Activated gamma-delta T cell treated with Interleukin-2 at 50 U/mL for 16 hours (primary cell): ENCODE data around the gene RCSD1.

Experiments used
- DNase-seq: peaks from one replicate; pipeline ENCODE4 v3.0.0-alpha.2; 2020

RCSD1 gene

DNA sequence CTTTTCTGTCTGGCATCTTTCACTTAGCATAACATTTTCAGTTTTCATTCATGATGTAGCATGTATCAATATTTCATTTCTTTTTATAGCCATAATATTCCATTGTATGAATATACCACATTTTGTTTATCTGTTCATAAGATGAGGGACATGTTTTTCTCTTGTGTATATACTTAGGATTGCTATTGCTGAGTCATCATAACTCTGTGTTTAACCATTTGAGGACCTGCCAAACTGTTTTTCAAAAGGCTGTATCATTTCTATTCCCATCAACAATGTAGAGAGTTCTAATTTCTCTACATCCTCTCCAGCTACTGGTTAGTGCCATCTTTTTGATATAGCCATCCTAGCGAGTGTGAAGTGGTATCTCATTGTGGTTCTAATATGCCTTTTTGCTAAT, 118.0 kb downstream of the RCSD1 start:
- DNase-seq, result no peak

DNA sequence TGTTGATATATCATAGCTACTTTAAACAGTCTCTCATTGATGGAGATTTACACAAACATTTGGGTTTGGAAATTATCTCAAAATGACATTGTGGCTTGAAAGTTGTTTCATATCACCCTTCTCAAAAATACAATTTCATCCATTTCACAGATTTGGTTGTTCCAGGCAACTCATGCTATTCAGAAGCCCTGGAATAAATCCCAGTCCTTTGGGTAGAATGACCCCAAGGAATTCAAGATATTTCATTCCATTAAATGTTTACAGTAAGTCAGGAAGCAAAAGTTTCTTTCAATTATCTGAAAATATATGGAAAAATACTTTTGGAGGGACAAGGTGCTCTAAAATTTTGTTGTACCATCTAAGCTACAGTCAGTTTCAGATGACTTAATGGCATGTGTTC, 118.9 kb downstream of the RCSD1 start:
- no peak for DNase-seq

DNA sequence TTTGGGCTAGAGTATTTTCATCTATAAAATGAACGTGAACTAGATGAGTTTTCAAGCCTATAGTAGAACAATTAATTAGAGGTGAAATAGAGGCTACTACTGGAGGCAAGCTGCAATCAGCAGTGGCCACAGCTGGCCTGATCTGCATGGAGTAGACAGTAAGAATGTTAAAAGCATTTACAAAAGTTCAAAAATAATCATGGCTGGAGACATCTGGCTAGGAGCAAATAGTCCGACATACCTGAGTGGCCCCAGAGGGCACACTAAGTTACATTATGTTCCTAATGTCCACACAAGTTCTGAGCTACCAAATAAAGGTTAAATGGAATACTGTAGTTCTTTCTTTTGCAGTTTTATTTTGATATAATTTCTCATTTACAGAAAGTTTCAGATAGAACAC, 119.7 kb downstream of the RCSD1 start:
- no peak for DNase-seq

DNA sequence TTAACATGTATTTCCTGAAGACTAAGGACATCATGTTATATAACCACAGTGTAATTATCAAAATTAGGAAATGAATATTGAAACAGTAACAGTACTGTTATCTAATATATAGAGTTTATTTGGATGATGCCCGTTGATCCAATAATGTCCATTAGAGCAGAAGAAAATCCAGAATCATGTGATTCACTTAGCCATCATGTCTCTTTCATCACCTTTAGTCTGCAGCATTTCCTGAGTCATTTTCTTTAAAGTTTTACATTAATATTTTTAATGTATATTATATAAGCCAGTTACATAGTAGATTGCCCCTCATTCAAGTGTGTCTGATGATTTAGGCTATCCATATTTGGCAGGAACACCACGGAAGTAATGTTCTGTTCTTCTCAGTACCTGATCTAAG, 120.6 kb downstream of the RCSD1 start:
- no peak for DNase-seq

DNA sequence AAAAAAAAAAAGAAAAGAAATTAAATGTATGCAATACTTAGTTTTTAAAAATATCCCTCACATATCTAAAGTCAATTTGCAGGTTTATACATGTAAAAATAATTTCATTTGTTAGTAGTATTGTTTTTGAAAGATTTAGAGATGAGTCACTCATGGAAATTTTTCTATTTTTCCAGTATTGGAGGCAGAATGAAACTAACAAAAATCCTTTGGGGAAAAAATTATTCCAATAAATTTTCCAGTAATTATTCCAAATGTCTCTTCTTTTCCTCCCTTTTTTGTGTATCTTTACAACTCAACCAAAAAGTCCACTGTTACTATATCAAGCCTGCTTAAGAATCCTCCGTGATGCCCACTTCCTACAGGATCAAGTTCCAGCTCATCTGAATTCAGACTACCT, 121.6 kb downstream of the RCSD1 start:
- DNase-seq, result no peak

DNA sequence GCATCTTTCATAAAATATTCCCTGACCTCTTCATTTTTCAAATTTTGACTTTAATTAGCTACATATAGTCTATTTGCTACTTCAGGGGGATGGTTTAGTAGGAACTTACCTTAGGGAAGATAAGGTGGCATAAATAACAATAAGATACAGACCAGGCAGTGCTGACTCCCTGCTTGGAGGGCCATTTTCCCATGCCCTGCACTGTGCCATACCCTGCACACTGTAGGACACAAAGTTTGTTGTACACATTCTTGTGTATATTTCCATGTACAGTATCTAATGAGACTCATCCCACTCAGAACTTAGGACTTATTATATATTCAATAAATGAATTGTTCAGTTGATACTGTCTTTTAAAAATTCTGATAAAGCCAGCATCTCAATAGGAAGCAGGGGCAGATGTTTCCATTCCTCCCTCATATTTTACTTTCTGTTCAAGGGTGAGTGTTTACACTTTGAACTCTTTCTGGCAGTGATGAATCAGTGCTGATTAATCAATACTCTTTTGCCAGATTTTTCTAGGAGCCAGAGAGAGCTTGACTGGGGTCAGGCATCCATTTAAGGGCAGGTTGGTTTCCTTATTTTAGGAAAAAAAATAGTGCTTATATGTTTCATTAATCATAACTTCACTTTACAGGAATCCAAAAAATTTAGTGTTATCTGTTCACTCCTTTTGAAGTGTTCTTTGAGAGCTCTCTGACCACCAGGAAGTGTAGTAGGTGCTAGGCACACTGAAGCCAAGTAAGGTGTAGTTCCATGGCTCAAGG, 122.4 kb downstream of the RCSD1 start:
- no peak for DNase-seq

DNA sequence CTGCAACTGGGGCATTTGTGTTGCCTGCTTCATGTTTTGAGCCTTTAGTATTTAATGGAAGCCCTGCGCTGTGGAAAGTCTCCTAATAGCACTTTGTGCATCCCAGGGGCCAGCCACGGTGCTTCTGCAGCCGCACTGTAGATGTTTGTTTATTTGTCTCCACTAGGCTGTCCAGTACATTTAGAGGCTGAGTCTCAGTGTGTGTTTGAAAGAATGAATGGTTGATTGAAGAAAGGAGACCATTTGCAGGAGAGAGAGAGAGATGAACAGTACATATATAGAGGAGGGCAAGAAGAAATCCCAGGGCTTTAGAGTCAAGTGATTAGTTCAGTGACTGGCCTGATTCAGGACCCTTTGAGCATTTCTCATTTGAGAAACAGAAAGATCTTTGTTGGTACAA, 125.6 kb downstream of the RCSD1 start:
- no peak for DNase-seq
